NCI-H2196 treated with DMSO at 0.1 percent for 48 hours (cell line): Measurements from ENCODE around the gene IL10RB.
A peak's percentile ranks its signal among the peaks of the same experiment; 100 is the strongest.
"Not testable (repeated sequence)": the region's sequence is repeated elsewhere in the genome, so short reads cannot be mapped to it uniquely, and the experiment has no call there.

Experiments
- DNase-seq: peaks from one replicate; lab custom pipeline; 2025; ENCODE audit not compliant: unreplicated experiment; lab: John Stamatoyannopoulos, UW

Gene IL10RB

DNA sequence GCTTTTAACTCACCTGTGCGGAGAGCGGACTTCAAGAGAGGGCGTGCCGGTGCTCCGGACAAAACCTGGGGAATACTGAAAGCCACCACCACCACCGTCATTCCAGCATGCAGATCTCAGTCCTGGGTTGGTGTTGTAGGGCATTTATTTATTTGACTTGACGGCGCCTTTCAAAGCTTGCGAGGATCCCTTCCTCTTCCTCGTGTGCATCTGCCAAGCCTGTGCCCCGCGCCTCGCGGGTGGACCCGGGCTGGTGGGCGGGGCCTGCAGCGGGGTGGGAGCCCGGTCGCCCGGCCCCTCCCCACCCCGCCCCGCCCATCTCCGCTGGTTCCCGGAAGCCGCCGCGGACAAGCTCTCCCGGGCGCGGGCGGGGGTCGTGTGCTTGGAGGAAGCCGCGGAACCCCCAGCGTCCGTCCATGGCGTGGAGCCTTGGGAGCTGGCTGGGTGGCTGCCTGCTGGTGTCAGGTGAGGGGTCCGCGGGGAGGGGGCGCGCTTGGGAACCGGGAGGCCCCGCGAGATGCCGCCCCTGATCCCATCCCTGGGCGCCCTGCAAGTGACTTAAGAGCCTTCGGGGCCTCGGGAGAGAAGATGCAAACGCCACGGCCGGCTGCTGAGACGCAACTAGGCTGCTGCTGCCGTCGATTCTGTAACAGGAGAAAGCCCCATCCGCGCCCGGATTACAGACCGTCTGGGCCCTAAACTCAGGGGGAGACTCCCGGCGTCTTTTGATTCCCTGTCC lies at the start of gene IL10RB:
Gene IL10RB (plus strand): TSS at position 318 of the 739 bp plus-strand sequence. CDS start 99 bp downstream, at position 417.
- DNase-seq = no peak

DNA sequence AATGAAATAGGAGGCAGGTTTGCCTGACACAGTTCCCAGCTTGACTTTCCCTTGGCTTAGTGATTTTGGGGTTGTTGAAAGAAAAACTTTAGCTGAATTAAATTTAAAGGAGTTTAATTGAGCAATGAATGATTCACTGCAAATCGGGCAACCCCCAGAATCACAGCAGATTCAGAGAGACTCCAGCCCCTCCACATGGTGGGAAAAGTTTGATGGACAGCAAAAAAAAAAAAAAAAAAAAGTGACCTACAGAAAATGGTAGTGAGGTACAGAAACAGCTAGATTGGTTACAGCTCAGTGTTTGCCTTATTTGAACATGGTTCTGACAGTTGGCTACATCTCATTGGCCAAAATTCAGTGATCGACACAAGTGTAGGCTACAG lies 49.0 kb upstream of the IL10RB start:
- no peak for DNase-seq

DNA sequence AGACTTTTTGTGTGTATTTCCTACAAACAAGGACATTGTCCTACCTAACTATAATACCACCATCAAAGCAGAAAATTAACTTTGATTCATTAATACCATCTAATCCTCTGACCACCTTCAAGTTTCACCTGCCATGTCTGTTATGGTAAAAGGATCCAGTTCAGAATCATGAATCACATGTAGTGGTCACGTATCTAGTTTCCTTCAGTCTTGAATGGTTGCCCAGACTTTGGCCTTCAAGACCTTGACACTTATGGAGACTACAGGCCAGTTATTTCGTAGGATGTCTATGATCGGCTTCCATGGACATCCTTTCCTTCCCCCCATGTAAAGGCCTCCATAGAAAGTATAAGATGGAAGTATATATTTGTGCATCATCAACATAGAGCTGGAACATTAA lies 46.9 kb upstream of the IL10RB start:
- DNase-seq = no peak

DNA sequence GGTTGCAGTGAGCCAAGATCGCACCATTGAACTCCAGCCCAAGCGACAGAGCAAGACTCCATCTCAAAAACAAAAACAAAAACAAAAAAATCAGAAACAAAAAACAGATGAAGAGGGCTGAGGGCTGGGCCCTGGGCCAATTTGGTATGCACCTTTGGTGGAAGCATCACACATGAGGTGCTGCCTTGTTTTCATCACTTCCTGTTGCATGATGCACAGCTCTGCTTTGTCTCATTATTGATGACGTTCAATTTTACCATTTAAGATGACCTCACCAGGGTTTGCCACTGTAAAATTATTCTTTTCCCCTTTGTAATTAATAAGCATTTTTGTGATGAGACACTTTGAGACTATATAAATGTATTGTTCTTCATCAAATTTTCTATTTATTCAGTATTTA lies 46.2 kb upstream of the IL10RB start:
- no peak for DNase-seq

DNA sequence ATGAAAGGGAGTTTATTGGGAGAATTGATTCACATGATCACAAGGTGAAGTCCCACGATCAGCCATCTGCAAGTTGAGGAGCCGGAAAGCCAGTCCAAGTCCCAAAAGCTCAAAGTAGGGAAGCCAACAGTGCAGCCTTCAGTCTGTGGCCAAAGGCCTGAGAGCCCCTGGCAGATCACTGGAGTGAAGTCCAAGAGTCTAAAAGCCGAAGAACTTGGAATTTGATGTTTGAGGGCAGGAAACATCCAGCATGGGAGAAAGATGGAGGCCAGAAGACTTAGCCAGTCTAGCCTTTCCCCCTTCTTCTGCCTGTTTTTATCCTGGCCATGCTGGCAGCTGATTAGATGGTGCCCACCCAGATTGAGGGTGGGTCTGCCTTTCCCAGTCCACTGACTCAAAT lies 40.8 kb upstream of the IL10RB start:
- not testable (repeated sequence) for DNase-seq

DNA sequence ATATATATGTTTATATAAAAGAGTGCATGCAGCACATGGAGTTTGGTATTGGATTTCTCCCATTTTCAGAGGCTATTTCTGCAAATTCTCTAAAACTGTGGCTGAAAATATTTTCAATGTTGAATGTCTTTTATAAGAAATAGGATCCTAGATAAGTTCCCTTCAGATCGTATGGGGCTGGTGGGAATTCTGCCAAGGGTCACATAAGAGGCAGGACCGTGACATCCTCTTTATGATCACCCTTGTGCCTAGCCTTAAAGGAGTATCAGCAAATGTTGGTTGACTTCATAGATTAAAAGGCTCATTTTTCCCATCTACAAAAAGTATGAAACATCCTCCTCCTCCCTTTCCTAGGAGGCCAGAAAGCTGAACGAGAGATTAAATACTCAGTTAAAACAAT lies 37.7 kb upstream of the IL10RB start:
- no peak for DNase-seq

DNA sequence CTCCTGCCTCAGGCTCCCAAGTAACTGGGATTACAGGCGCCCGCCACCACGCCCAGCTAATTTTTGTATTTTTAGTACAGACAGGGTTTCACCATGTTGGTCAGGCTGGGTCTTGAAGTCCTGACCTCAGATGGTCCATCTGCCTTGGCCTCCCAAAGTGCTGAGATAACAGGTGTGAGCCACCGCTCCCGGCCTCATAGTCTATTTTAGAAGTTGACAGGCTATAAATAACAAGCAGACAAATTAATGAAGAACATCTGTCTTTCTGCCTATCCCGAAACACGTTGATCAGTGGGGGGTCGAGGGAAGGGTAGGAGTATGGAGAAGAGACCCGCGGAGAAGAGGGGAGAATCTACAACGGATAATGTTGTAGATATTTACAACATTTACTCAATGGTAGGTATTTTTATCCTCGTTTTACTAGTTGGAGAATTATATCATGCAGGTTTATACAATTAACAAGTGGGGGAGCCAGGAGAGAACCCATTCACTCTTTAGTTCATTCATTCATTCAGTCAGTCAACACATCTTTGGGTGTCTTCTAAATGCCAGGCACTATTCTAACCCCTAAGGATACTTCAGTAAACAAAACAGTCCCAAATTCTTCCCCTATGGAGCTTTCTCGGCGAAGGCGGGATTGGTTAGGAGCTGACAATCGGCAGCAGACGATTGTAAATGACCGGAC lies 36.9 kb upstream of the IL10RB start:
- no peak for DNase-seq

DNA sequence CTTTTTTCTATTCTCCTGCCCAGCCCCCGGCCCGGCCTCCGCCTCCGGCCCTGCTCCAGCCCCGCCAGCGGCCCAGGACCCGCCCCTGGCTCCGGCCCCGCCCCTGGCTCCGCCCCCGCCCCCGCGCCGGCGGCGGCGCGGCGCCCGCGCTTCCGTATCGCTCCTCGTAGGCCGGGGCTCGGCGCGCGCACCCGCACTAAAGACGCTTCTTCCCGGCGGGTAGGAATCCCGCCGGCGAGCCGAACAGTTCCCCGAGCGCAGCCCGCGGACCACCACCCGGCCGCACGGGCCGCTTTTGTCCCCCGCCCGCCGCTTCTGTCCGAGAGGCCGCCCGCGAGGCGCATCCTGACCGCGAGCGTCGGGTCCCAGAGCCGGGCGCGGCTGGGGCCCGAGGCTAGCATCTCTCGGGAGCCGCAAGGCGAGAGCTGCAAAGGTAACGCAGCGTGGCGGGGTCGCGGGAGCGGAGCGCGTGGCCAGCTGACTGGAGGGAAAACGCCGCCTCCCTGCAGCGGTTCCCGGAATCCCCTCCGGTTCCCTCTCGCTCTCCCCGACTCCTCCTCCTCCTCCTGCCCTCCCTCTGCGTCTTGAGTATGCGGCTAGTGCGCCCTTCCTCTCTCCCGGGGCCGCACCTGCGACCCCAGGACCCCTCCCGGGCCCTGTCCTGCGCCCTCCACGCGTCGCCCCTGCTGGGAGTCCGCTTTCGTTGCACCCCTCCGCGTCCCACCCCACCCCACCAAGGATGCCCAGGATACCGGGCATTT lies 36.2 kb upstream of the IL10RB start, which contains the start of gene IFNAR2:
Gene IFNAR2 (plus strand): TSS at position 155 of the 761 bp plus-strand sequence. CDS start 11,985 bp downstream, outside the sequence.
- peak; percentile 53 for DNase-seq

DNA sequence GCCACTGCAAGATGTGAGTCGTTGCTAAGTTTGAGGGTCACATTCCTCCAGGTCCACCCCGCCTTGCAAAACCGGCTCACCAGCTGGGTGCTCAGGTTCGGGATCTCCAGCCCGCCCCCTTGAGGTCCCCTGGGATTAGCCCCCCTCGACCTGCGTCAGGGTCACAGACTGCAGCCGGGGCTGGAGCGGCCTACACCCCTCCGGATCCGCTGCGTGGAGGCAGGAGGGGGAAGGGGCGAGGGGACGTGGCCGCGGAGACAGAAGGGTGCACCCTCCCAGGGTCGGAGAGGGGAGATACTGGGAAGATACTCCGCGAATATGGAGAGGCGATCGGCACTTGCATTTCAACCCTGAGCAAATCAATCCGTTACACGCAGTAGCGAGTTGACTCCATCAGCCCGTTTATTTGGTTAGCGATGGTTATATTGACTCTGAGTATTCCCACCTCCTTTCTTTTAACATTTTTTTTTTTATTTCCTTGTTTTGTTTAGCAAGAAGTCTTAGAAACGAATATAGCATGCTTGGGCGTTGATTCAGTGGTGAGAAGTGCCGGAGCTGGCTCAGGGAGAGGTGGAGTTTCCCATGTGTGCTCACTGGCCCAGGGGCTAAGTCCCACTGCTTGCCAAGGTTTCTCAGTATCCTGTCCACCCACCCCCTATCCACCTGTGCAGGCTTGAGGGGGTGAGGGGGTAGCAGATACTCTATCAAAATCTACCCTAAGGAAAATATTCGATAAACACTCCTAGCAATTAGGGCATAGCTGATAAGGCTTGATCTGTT lies 35.4 kb upstream of the IL10RB start:
- DNase-seq = no peak

DNA sequence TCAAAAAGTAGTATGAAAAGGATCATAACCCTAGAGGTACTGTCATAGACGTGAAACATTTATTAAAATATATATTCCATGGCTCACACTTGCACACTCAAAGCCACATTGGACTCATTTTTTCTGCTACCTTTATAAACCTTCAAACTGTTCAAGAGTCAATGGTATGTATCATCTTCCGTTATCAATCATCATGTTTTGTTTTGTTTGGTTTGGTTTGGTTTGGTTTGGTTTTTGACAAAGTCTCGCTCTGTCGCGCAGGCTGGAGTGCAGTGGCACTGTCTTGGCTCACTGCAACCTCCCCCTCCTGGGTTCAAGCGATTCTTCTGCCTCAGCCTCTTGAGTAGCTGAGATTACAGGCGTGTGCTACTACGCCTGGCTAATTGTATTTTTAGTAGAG lies 34.6 kb upstream of the IL10RB start:
- no peak for DNase-seq

DNA sequence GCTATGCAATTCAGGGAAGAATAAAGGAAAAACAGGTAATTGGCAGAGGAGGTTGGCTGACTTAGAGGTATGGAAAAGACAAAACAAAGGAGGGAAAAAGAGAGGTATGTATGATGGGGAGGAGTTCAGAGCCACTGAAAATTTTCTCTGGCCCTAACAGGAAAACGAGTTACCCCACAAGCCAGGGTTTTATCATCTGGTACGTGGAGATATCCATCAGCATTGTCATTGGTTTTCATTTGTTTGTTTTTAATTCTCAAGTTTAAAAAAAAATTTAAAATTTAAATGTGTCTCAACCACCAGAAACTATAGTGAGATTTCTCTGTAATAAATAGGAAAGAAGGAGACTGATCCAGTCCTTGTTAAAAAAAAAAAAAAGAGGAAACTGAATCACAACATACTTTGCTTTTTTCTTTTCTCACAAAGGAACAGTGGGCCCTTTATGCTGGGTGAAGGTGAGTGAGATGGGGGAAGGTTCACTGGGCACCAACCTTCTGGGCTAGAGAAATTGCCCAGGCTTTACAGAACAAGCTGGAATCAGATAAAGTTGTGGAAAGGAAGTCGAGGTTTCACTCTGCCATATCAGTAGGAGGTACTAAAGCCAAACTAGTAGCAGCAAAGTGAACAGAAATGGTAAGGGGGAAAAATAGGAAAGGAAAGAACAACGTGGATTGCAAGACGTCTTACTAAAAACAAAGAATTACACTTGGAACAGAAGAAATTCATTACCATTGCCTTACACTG lies 33.7 kb upstream of the IL10RB start:
- DNase-seq = no peak

DNA sequence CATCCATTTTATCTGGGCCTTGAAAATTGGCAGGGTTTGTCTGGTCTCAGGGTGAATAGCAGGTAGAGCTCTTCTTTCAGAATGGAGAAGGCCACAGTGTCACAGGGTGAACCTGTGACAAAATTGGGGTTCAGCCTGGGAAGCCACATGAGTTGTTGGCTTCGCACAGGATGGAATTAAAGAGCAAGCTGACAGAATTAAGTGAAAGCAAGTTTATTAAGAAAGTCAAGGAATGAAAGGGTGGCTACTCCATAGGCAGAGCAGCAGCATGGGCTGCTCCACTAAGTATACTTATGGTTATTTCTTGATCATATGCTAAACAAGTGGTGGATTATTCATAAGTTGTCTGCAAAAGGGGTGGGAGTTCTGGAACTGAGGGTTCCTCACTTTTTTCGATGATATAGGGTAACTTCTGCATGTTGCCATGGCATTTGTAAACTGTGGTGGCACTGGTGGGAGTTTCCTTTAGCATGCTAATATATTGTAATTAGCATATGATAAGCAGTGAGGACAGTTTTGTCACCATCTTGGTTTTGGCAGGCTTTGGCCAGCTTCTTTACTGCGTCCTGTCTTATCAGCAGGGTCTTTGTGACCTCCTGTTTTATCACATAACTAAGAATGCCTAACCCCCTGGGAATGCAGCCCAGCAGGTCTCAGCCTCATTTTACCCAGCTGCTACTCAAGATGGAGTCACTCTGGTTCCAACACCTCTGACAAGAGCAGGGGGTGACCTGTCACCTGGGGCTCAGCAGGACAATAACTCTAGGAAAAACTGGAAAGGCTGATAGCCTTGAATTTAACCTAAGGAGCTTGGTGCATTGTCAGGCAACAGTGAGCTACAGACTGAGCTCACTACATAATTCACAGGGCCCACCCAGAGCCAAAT lies 31.3 kb upstream of the IL10RB start:
- DNase-seq = no peak

DNA sequence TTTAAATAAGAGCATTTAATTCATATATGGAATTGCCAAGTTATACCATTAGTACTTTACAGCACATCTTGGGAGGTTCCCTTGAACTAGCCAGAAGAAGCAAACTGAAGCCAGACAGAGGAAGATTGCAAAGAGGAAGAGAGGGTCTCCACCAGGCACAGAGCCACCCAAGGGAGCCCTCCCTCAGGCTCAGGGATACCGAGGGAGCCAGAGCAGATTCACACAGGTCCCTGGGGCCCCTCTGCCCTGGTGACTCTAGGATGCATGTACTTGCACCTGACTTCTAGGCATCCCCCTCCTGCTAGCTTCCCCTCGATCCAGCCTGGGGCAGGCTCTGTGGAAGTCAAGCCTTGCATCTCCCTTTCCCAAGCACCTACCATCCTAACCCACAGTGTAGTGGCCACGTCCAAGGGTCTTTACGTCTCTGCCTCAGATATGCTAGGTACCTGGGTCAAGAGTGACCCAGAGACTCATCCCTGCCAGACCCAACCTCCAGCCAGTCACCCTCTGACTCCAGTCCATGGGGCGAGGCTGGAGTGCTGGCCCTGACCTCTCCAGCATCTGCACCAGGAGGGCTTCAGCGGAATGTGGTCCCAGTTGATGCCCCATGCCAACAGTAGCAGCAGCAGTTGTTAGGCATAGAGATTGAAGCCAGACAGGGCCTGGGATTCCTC lies 30.0 kb upstream of the IL10RB start:
- DNase-seq = no peak

DNA sequence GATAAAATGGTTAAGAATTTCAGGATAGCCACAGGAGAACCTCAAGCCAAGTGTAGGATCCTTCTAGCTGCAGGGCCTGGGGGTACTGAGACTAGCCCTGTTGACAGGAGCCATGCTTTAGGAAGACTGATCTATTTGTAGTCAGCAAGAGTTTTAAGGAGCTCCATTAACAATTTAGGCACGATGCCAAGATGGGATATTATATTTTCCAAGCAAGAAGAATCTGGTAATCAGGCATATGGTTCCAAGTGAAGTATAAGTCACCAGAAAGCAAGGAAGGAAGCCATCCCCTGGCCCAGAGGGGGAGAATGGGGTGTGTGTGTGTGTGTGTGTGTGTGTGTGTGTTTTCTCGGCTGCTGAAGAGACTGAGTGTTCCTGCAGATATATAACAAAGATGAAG lies 29.4 kb upstream of the IL10RB start:
- DNase-seq = no peak

DNA sequence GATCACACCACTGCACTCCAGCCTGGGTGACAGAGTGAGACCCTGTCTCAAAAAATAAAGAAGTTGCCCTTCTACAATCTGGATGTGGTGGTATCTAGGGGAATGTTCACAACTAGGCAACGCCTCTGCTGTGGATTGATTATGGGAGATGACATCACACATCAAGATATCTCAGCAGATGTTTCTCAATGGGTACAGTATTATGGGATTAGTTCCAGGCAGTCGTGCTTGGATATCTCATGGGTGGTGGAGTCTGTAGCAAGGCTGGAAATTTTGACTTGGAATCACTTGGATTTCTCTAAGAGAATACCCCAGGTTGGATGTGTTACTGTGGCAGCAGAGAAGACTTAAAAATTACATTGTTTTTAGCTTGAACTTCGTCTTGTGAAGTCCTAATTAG lies 28.7 kb upstream of the IL10RB start:
- DNase-seq = no peak

DNA sequence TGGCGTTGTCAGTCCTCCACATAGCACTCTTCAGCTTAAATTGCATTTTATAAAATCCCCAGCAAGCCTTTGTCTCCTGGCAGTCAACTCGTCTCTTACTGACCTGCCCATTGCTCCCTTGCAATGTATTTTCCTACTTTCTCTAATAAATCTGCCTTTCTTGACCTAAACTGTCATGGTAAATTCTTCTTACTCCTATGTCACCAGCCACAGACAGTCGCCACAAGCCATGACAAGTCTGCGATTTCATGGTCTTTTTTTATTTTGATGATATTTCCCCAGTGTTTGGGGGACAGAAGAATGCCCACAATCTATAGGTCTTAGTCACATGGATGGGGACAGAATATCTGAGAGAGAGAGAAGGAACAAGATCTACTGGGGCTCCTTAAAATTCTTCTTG lies 28.0 kb upstream of the IL10RB start:
- DNase-seq = no peak

DNA sequence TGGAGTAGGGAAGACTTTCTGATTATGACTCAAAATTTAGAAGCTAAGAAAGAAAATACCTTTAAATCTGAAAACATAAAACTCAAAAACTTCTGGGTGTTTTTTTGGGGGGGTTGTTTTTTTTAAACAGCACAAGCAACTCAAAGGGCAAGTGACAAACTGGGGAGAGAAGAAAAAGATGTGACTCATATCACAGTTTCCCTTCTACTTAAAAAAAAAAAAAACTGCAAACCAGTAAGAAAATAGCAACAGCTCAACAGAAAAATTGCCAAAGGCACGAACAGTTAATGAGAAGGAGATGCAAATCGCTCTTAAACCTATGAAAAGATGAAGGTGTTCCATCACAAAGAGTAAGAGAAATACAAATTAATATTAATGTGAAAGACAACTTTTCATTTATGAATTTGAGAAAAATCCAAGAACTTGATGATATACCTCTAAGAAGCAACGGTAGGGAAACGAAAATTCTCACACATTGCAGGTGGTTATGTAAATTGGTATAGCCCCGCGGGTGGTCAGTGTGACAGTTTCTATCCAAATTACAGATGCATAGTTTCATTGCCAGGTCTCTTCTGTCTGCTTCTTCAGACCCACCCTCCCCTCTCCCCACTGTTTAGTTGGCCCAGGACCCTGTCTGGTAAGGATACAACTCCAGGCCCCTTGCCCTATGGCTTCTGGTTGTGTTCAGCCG lies 27.5 kb upstream of the IL10RB start:
- no peak for DNase-seq

DNA sequence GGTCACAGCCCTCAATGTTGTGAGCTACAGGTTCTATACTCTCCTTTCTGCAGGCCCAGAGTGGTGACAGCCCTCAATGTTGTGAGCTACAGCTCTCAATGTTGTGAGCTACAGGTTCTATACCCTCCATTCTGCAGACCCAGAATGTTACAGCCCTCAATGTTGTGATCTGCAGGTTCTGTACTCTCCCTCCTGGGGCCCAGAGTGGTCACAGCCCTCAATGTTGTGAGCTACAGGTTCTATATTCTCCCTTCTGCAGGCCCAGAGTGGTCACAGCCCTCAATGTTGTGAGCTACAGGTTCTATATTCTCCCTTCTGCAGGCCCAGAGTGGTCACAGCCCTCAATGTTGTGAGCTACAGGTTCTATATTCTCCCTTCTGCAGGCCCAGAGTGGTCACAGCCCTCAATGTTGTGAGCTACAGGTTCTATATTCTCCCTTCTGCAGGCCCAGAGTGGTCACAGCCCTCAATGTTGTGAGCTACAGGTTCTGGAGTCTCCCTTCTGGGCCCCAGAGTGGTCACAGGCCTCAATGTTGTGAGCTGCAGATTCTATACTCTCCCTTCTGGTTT lies 26.5 kb upstream of the IL10RB start:
- not testable (repeated sequence) for DNase-seq
